Measurements from ENCODE around the gene TRMT1L.

TRMT1L gene

GRCh38 chr1:185069202-185069772, 87.5 kb downstream of the TRMT1L start:
- no peak for DNase-seq
- in situ Hi-C loops (cut with HindIII; ENCODE audit: low pct_ligation_motif_present, low pct_unique_long_range_greater_than_20kb, low sequenced_read_pairs): no loop called here

DNA sequence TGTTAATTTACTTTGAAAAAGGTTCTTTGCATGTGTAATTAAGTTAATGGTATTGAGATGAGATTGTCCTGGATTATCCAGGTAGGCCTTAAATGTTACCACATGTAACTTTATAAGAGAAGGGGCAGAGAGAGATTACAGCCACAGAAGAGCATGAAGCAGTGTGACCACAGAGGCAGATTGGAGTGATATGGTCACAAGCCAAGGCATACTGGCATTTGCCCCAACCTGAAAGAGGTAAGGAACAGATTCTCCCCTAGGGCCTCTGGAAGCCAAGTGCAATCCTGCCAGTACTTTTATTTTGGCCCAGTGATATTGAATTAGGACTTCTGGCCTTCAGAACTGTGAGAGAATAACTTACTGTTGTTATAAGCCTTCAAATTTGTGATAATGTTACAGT, 88.4 kb downstream of the TRMT1L start:
- DNase-seq: no peak
- in situ Hi-C loops (cut with HindIII; ENCODE audit: low pct_ligation_motif_present, low pct_unique_long_range_greater_than_20kb, low sequenced_read_pairs): no loop called here

All from ACHN (cell line).